Testis (tissue), 2 donors: ENCODE results near the gene COLEC11.

ENCODE experiments used
- POLR2A ChIP-seq: fragments of 450-650 bp; IDR thresholded peaks from one replicate; pipeline ENCODE4 v1.6.1; 2017; ENCODE audit warnings: antibody characterized with exemption, mild to moderate bottlenecking, moderate library complexity
- TF ChIP-seq, protein P1 (sequence below), 3 experiments: fragments of 450-650 bp in 2 of 3; fragments of 200-600 bp in 1 of 3; sonication (generic) in 1 of 3; IDR thresholded peaks; one replicate each; pipeline ENCODE4 v1.5.1; 2016 to 2019; ENCODE audit warnings: antibody characterized with exemption in 3 of 3, mild to moderate bottlenecking in 2 of 3, moderate library complexity in 1 of 3

DNA sequence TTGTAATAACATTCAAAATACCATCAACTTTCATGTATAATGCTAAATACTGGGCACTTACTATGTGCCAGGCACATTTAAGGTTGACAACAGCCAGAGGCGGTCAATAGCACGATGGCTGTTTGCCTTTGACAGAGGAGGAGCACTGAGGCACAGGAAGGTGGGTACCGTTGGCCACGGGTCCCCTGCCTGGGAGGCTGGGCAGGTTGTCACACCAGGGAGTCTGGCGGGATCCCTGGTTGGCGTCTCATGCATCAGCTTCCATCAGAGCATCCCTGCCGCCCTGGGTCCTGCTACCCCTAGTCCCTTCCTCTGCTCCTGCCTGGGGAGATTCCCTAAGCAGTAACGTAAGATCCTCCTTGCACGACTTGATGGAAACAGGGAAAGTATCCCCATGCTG lies 82.5 kb downstream of the COLEC11 start:
- TF ChIP-seq, protein P1, sequence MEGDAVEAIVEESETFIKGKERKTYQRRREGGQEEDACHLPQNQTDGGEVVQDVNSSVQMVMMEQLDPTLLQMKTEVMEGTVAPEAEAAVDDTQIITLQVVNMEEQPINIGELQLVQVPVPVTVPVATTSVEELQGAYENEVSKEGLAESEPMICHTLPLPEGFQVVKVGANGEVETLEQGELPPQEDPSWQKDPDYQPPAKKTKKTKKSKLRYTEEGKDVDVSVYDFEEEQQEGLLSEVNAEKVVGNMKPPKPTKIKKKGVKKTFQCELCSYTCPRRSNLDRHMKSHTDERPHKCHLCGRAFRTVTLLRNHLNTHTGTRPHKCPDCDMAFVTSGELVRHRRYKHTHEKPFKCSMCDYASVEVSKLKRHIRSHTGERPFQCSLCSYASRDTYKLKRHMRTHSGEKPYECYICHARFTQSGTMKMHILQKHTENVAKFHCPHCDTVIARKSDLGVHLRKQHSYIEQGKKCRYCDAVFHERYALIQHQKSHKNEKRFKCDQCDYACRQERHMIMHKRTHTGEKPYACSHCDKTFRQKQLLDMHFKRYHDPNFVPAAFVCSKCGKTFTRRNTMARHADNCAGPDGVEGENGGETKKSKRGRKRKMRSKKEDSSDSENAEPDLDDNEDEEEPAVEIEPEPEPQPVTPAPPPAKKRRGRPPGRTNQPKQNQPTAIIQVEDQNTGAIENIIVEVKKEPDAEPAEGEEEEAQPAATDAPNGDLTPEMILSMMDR (IDR thresholded peaks at IDR 0.05) = no peak
- no peak for TF ChIP-seq POLR2A
